AG09309 (cell line): ENCODE data around the gene GRK2.

Experiments
- DNase-seq: peaks from one replicate; pipeline ENCODE4 v3.0.0-alpha.2; 2010; ENCODE audit warnings: low read depth
- H3K4me3 ChIP-seq: 2 replicates; pipeline ENCODE4 v1.5.1; 2011; ENCODE audit warnings: mild to moderate bottlenecking, low read depth, low read length, moderate library complexity; ENCODE audit not compliant: control insufficient read depth
- CTCF ChIP-seq: IDR thresholded peaks from 2 replicates; pipeline ENCODE4 v1.5.1; 2011; ENCODE audit warnings: mild to moderate bottlenecking, low read depth, low read length, inconsistent platforms; ENCODE audit not compliant: insufficient read depth, control insufficient read depth; ENCODE audit errors: missing control alignments

GRK2 gene

GRCh38 chr11:67283481-67283963, 17.2 kb downstream of the GRK2 start:
- DNase-seq, result no peak

DNA sequence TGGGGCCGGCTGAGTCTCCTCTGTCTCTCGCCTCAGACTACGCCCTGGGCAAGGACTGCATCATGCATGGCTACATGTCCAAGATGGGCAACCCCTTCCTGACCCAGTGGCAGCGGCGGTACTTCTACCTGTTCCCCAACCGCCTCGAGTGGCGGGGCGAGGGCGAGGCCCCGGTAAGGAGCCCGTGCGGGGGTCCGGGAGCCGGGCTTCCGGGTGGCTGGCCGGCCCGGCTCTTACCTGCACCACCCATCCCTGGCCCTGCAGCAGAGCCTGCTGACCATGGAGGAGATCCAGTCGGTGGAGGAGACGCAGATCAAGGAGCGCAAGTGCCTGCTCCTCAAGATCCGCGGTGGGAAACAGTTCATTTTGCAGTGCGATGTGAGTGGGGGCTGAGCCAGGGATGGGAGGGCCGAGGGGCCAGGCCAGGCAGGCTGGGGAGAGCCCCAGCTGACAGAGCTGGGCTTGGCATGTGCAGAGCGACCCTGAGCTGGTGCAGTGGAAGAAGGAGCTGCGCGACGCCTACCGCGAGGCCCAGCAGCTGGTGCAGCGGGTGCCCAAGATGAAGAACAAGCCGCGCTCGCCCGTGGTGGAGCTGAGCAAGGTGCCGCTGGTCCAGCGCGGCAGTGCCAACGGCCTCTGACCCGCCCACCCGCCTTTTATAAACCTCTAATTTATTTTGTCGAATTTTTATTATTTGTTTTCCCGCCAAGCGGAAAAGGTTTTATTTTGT, 18.7 kb downstream of the GRK2 start:
- H3K4me3 ChIP-seq, result no peak overlapping the region
- no peak for DNase-seq
- TF ChIP-seq CTCF, result no peak

More at GRCh38 chr11:67283481-67283963, 17.2 kb downstream of the GRK2 start:
- no peak for TF ChIP-seq CTCF
- no peak overlapping the region for H3K4me3 ChIP-seq

- no peak overlapping the region for H3K4me3 ChIP-seq
- DNase-seq, result no peak
- TF ChIP-seq CTCF, result no peak
Observed at GRCh38 chr11:67285541-67286498, 19.5 kb downstream of the GRK2 start.

DNA sequence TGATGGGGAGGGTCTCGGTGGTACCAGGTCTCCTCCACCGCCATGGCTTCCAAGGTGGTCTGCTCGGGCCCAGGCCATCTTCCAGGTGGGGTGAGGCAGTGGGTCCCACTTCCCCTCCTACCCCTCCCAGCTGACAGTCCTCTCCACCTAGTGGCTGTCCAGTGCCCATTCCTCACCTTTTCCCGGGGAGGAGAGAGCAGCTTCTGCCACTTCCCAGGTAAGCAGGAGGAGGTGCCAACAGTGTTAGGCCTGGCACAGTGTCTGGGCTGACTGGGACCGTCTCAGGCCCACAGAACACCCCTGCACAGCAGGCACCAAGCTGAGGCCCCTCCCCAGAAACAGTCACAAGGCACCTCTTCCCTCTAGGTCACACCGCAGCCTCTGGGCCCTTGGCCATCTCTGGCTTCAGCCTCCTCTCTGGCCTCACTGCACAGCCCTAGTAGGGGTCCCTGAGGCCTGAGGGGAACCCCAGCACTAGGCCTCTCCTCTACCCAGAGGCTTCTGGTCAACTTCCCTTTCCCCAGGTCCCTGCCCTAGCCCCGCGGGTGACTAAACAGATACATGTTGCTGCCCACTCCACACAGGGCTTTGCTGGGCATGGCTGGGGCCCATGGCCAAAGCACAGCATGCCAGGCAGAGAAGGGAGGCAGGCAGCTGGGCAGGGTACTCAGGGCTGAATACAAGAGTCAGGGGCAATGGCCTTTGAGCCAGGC, 20.5 kb downstream of the GRK2 start:
- DNase-seq, result no peak
- H3K4me3 ChIP-seq, result no peak overlapping the region
- no peak for TF ChIP-seq CTCF

DNA sequence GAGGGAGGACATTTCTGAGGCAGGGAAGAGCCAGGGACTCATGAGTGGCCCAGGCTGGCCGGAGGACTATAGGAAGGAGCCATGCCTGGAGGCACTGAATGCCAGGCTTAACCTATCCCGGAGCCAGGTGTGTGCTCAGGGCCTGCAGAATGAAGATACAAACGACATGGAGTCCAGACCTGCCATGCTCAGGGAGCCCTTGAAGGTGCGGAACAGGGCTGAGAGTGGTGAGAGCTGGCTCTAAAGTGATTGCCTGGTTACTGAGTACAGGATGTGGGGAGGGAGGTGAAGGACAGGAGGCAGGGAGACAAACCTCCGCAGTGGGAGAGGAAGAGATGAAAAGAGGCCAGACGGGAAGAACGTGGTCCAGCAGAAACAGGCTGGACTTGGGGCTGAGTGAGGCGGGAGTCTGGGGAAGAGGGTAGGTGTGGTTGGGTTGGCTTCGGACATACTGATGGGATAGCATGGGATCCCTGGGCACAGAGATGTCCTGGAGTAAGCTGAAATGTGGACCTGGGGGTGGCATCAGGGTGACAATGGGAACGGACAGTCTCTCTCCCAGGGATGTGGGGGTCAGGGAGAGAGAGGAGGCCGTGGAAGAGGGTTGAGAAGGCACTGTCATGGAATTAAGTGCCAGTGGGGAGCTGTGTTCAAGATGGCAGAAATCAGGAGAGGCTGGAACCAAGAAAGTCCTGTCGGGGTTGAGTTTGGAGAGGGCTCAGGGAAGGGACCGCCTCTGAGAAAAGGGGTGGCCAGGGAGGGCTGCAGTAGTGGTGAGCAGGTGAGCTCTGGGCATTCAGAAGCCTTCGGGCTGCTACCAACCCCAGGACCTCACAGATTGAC, 21.3 kb downstream of the GRK2 start:
- peak overlapping the region; percentile 73; the same call in 1 of the 2 replicates for H3K4me3 ChIP-seq
- no peak for DNase-seq
- TF ChIP-seq CTCF, result no peak
